Endothelial cell of umbilical vein (primary cell): ENCODE data around the gene LSR.

Source experiments
- EZH2 ChIP-seq: IDR thresholded peaks from 2 replicates; pipeline ENCODE4 v1.6.1; 2012; ENCODE audit warnings: borderline replicate concordance, low read depth, mild to moderate bottlenecking, moderate library complexity, low read length, inconsistent platforms; ENCODE audit not compliant: severe bottlenecking
- FOS ChIP-seq: IDR thresholded peaks from 2 replicates; pipeline ENCODE4 v1.6.1; 2011; ENCODE audit warnings: mild to moderate bottlenecking, low read length, moderate library complexity, borderline replicate concordance; ENCODE audit not compliant: insufficient read depth
- GATA2 ChIP-seq: IDR thresholded peaks from 2 replicates; pipeline ENCODE4 v1.7.0; 2011; ENCODE audit warnings: low read depth, mild to moderate bottlenecking, moderate library complexity, mixed read lengths, low read length; ENCODE audit not compliant: insufficient read length, insufficient read depth
- JUN ChIP-seq: IDR thresholded peaks from 2 replicates; pipeline ENCODE4 v1.6.1; 2011; ENCODE audit warnings: borderline replicate concordance, low read depth; ENCODE audit not compliant: insufficient read length, insufficient read depth
- POLR2A ChIP-seq: IDR thresholded peaks from 2 replicates; pipeline ENCODE4 v1.6.1; 2012; ENCODE audit warnings: low read depth, mild to moderate bottlenecking, control low read depth, low read length
- POLR2AphosphoS5 ChIP-seq: IDR thresholded peaks from 2 replicates; pipeline ENCODE4 v1.6.1; 2012; ENCODE audit warnings: low read depth, mild to moderate bottlenecking, control low read depth, low read length, moderate library complexity; ENCODE audit not compliant: insufficient read depth
- TF ChIP-seq, protein P1 (sequence below), 2 donors: IDR thresholded peaks; 1 replicate in 1 of 2; 2 replicates in 1 of 2; pipeline ENCODE4 v1.5.1; 2011; ENCODE audit warnings: low read length in 2 of 2, mild to moderate bottlenecking in 2 of 2, moderate library complexity in 2 of 2, control low read depth in 1 of 2, inconsistent platforms in 1 of 2, low read depth in 1 of 2; ENCODE audit not compliant: insufficient read depth in 1 of 2; ENCODE audit errors: extremely low read depth in 1 of 2
- TF ChIP-seq, protein P2 (sequence below): IDR thresholded peaks from 2 replicates; pipeline ENCODE4 v1.6.1; 2011; ENCODE audit not compliant: insufficient read depth, insufficient read length

DNA sequence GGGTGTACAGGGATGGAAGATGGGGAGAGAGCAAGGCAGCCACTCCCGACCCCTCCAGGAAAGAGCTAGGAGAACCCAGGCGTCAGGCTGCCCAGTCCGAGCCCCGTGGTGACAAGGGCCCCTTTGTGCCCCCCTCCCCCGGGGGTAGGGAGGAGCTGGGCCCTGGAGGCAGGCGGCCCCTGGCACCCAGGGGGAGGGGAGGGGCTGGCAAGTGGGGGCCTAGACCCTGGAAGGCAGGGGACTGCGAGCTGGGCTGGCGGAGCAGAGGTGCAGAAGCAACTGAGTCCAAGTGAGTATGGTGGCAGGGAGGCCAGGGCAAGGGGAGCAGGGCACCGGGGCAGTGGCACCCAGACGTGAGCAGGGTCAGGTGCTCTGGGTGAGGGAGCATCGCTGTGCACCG is 43.1 kb downstream of the LSR start, which contains the start of gene MAG:
- TF ChIP-seq, protein P1, sequence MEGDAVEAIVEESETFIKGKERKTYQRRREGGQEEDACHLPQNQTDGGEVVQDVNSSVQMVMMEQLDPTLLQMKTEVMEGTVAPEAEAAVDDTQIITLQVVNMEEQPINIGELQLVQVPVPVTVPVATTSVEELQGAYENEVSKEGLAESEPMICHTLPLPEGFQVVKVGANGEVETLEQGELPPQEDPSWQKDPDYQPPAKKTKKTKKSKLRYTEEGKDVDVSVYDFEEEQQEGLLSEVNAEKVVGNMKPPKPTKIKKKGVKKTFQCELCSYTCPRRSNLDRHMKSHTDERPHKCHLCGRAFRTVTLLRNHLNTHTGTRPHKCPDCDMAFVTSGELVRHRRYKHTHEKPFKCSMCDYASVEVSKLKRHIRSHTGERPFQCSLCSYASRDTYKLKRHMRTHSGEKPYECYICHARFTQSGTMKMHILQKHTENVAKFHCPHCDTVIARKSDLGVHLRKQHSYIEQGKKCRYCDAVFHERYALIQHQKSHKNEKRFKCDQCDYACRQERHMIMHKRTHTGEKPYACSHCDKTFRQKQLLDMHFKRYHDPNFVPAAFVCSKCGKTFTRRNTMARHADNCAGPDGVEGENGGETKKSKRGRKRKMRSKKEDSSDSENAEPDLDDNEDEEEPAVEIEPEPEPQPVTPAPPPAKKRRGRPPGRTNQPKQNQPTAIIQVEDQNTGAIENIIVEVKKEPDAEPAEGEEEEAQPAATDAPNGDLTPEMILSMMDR (IDR thresholded peaks at IDR 0.05; ENCODE audit: extremely low read depth in 1 of 2, insufficient read depth in 1 of 2, low read depth in 1 of 2, low read length in 2 of 2), result no peak
- no peak for TF ChIP-seq FOS
- no peak for TF ChIP-seq POLR2AphosphoS5
- no peak for TF ChIP-seq POLR2A
- no peak for TF ChIP-seq GATA2
- TF ChIP-seq, protein P2, sequence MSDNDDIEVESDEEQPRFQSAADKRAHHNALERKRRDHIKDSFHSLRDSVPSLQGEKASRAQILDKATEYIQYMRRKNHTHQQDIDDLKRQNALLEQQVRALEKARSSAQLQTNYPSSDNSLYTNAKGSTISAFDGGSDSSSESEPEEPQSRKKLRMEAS, result no peak
- no peak for TF ChIP-seq EZH2
- TF ChIP-seq JUN, result no peak
